ENCODE data around the gene STK33. TPM values are rescaled to one million over a fixed set of nuclear protein-coding genes. Genes with fewer than 3 reads are reported as not detected.

Gene STK33
- polyA plus RNA-seq, 1 of the 3 experiments (the other 2 are of a cell fraction): 12.3 TPM

DNA sequence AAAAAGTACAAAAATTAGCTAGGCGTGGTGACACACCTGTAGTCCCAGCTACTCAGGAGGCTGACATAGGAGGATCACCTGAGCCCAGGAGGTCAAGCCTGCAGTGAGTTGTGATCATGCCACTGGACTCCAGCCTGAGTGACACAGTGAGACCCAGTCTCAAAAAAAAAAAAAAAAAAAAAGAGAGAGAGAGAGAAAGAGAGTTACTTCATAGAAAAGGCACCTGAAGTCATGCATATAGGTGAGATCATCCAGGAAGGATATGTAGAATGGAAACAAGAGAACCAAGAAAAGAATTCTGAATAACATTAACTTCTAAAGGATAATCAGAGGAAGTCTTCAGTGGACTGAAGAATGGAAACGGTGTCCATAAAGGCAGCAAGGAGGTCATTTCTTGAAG is 106.8 kb downstream of the STK33 start:
- Histone ChIP-seq H3K36me3 (replicated peaks in 1 of 2; ENCODE audit: control insufficient read depth in 1 of 2, insufficient read depth in 2 of 2, low read length in 1 of 2) (no peaks in the 10 kb centered on the region), H3K4me1 (ENCODE audit: control insufficient read depth in 1 of 2, insufficient read depth in 2 of 2, low read depth in 1 of 2, low read length in 1 of 2) (no peaks in the 10 kb centered on the region), H3K9me3 (no peaks in the 10 kb centered on the region), H3K4me2 (no peak overlapping the region), H3F3A (replicated peaks; ENCODE audit: insufficient read depth) (no peaks in the 10 kb centered on the region), H3K27me3 (ENCODE audit: insufficient read depth) (no peaks in the 10 kb centered on the region), H3K9ac (no peak overlapping the region), H3K27ac (ENCODE audit: low read depth in 2 of 2, low read length in 1 of 2) (no peak overlapping the region), H3K79me2 (ENCODE audit: insufficient read depth) (no peaks in the 10 kb centered on the region), H2AFZ (ENCODE audit: low read depth) (no peak overlapping the region), H3K9me2 (no peaks in the 10 kb centered on the region), H4K20me1 (ENCODE audit: insufficient read depth) (no peaks in the 10 kb centered on the region), H3K4me3 (ENCODE audit: low read depth in 2 of 2, low read length in 1 of 2) (no peak overlapping the region)
- no peak for DNase-seq
- POLR2A ChIA-PET: no interaction called here
- CTCF ChIA-PET: no interaction called here
- no peak for TF ChIP-seq FOXM1 (IDR thresholded peaks at IDR 0.05; ENCODE audit: low read depth)
- TF ChIP-seq JUND (IDR thresholded peaks at IDR 0.05): no peak
- TF ChIP-seq RFX5 (IDR thresholded peaks at IDR 0.05; ENCODE audit: low read length): no peak
- TF ChIP-seq, protein P1, sequence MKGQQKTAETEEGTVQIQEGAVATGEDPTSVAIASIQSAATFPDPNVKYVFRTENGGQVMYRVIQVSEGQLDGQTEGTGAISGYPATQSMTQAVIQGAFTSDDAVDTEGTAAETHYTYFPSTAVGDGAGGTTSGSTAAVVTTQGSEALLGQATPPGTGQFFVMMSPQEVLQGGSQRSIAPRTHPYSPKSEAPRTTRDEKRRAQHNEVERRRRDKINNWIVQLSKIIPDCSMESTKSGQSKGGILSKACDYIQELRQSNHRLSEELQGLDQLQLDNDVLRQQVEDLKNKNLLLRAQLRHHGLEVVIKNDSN (IDR thresholded peaks at IDR 0.05; ENCODE audit: borderline replicate concordance, low read depth): no peak
- TF ChIP-seq ELF1 (IDR thresholded peaks at IDR 0.05): no peak
- TF ChIP-seq, protein P2, sequence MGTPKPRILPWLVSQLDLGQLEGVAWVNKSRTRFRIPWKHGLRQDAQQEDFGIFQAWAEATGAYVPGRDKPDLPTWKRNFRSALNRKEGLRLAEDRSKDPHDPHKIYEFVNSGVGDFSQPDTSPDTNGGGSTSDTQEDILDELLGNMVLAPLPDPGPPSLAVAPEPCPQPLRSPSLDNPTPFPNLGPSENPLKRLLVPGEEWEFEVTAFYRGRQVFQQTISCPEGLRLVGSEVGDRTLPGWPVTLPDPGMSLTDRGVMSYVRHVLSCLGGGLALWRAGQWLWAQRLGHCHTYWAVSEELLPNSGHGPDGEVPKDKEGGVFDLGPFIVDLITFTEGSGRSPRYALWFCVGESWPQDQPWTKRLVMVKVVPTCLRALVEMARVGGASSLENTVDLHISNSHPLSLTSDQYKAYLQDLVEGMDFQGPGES (IDR thresholded peaks at IDR 0.05; ENCODE audit: low read depth, low read length): no peak
- no peak for TF ChIP-seq POLR2AphosphoS5 (IDR thresholded peaks at IDR 0.05; ENCODE audit: low read depth, low read length)
- TF ChIP-seq FOXJ3 (CRISPR knock-in tag; IDR thresholded peaks at IDR 0.05): no peak
- TF ChIP-seq NRF1 (IDR thresholded peaks at IDR 0.05; ENCODE audit: low read depth, low read length): no peak
- no peak for TF ChIP-seq GATA2 (CRISPR knock-in tag; IDR thresholded peaks at IDR 0.05)
- TF ChIP-seq TCF12 (IDR thresholded peaks at IDR 0.05): no peak
- TF ChIP-seq, protein P3, sequence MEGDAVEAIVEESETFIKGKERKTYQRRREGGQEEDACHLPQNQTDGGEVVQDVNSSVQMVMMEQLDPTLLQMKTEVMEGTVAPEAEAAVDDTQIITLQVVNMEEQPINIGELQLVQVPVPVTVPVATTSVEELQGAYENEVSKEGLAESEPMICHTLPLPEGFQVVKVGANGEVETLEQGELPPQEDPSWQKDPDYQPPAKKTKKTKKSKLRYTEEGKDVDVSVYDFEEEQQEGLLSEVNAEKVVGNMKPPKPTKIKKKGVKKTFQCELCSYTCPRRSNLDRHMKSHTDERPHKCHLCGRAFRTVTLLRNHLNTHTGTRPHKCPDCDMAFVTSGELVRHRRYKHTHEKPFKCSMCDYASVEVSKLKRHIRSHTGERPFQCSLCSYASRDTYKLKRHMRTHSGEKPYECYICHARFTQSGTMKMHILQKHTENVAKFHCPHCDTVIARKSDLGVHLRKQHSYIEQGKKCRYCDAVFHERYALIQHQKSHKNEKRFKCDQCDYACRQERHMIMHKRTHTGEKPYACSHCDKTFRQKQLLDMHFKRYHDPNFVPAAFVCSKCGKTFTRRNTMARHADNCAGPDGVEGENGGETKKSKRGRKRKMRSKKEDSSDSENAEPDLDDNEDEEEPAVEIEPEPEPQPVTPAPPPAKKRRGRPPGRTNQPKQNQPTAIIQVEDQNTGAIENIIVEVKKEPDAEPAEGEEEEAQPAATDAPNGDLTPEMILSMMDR (IDR thresholded peaks at IDR 0.05): no peak
- no peak for TF ChIP-seq EZH2phosphoT487 (IDR thresholded peaks at IDR 0.05; ENCODE audit: borderline replicate concordance, low read depth)
- TF ChIP-seq SIN3A (IDR thresholded peaks at IDR 0.05; ENCODE audit: borderline replicate concordance, low read depth, low read length): no peak
- 58% methylated on average over 2 of the region's 2 CpGs for WGBS (ENCODE audit: low lambda C conversion rate)

DNA sequence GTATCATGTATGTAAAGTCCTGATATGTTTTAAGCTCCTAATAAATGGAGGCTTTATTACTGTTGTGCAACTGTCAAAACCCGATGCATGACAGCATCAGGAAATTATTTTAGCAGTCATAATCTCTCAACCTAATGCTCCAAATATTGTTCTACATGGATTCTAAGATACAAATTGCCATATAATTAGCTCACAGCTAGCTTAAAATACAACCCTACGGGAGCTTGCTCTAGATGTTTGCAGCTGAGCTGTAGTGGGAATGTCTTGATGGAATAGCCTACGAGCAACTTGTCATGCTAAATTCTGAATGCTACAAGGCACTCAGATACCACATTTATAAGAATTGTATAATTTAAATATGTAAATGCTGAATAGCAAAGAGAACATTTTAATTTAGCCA is 109.8 kb downstream of the STK33 start:
- Histone ChIP-seq H4K20me1 (ENCODE audit: insufficient read depth) (no peaks in the 10 kb centered on the region), H3K79me2 (ENCODE audit: insufficient read depth) (no peaks in the 10 kb centered on the region), H2AFZ (ENCODE audit: low read depth) (no peak overlapping the region), H3K27ac (ENCODE audit: low read depth in 2 of 2, low read length in 1 of 2) (no peak overlapping the region), H3K27me3 (ENCODE audit: insufficient read depth) (no peaks in the 10 kb centered on the region), H3K4me2 (no peak overlapping the region), H3K9me2 (no peaks in the 10 kb centered on the region), H3K36me3 (replicated peaks in 1 of 2; ENCODE audit: control insufficient read depth in 1 of 2, insufficient read depth in 2 of 2, low read length in 1 of 2) (no peaks in the 10 kb centered on the region), H3K4me1 (ENCODE audit: control insufficient read depth in 1 of 2, insufficient read depth in 2 of 2, low read depth in 1 of 2, low read length in 1 of 2) (no peaks in the 10 kb centered on the region), H3F3A (replicated peaks; ENCODE audit: insufficient read depth) (no peaks in the 10 kb centered on the region), H3K9ac (no peak overlapping the region), H3K9me3 (no peaks in the 10 kb centered on the region), H3K4me3 (ENCODE audit: low read depth in 2 of 2, low read length in 1 of 2) (no peak overlapping the region)
- no peak for DNase-seq
- 70% methylated on average over 3 of the region's 3 CpGs for WGBS (ENCODE audit: low lambda C conversion rate)
- ChIA-PET POLR2A (no interaction called here), CTCF (no interaction called here)
- TF ChIP-seq POLR2AphosphoS5 (IDR thresholded peaks at IDR 0.05; ENCODE audit: low read depth, low read length) (no peak), FOXJ3 (CRISPR knock-in tag; IDR thresholded peaks at IDR 0.05) (no peak), TEAD4 (IDR thresholded peaks at IDR 0.05; ENCODE audit: borderline replicate concordance, insufficient read depth) (no peak), YY1 (IDR thresholded peaks at IDR 0.05; ENCODE audit: low read depth) (no peak), GATA2 (CRISPR knock-in tag; IDR thresholded peaks at IDR 0.05) (no peak), RXRA (IDR thresholded peaks at IDR 0.05; ENCODE audit: borderline replicate concordance, low read depth) (no peak), FOSL2 (IDR thresholded peaks at IDR 0.05; ENCODE audit: borderline replicate concordance, low read depth) (no peak), CHD2 (IDR thresholded peaks at IDR 0.05; ENCODE audit: low read length, partially characterized antibody) (no peak), JUND (IDR thresholded peaks at IDR 0.05) (no peak), MEF2A (IDR thresholded peaks at IDR 0.05; ENCODE audit: borderline replicate concordance, low read depth) (no peak), GABPA (IDR thresholded peaks at IDR 0.05; ENCODE audit: low read depth) (no peak)
- TF ChIP-seq, protein P4, sequence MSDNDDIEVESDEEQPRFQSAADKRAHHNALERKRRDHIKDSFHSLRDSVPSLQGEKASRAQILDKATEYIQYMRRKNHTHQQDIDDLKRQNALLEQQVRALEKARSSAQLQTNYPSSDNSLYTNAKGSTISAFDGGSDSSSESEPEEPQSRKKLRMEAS (IDR thresholded peaks at IDR 0.05; ENCODE audit: low read depth): no peak
- TF ChIP-seq, protein P1 (IDR thresholded peaks at IDR 0.05; ENCODE audit: borderline replicate concordance, low read depth): no peak
- TF ChIP-seq, protein P5, sequence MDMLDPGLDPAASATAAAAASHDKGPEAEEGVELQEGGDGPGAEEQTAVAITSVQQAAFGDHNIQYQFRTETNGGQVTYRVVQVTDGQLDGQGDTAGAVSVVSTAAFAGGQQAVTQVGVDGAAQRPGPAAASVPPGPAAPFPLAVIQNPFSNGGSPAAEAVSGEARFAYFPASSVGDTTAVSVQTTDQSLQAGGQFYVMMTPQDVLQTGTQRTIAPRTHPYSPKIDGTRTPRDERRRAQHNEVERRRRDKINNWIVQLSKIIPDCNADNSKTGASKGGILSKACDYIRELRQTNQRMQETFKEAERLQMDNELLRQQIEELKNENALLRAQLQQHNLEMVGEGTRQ (IDR thresholded peaks at IDR 0.05; ENCODE audit: borderline replicate concordance, low read depth, low read length): no peak
